ENCODE measurements around the gene IKZF1. TPM values are rescaled to one million over a fixed set of nuclear protein-coding genes. Genes with fewer than 3 reads are reported as not detected.

The IKZF1 gene
- total and polyA plus RNA-seq, 8 donors = 0.70 to 8.1 (median 1.4) TPM

- FAIRE-seq (no peak), ATAC-seq (peak in 2 of 4 donors; percentile 22 to 24), DNase-seq (no peak)
- Histone ChIP-seq H3K27me3 (no peaks in the 10 kb centered on the region), H3K4me3 (no peak overlapping the region), H3K36me3 (no peaks in the 10 kb centered on the region), H3K4me1 (no peaks in the 10 kb centered on the region), H3K27ac (no peak overlapping the region), H3K9me3 (no peaks in the 10 kb centered on the region)
- WGBS, 2 donors = 80 to 83% methylated on average over 17 of the region's 17 CpGs
- intact Hi-C loops (cut with DNase I) = no loop called here
- TF ChIP-seq CTCF (IDR thresholded peaks at IDR 0.05) = no peak
These were observed 105.6 kb downstream of the IKZF1 start for GRCh38 chr7:50409856-50410745.

- Histone ChIP-seq H3K9me3 (no peaks in the 10 kb centered on the region), H3K4me3 (no peak overlapping the region), H3K4me1 (no peaks in the 10 kb centered on the region), H3K36me3 (no peaks in the 10 kb centered on the region), H3K27ac (no peak overlapping the region), H3K27me3 (no peaks in the 10 kb centered on the region)
- TF ChIP-seq CTCF (IDR thresholded peaks at IDR 0.05) = no peak
- 81 to 92% methylated on average over 6 of the region's 6 CpGs for WGBS, 2 donors
- no peak for DNase-seq
- ATAC-seq = no peak
- no peak for FAIRE-seq
- intact Hi-C loops (cut with DNase I) = no loop called here
These were observed 106.8 kb downstream of the IKZF1 start for GRCh38 chr7:50411332-50411731.

- TF ChIP-seq CTCF (IDR thresholded peaks at IDR 0.05) = no peak
- no peaks in the 10 kb centered on the region for H3K9me3 ChIP-seq
- no peak overlapping the region for H3K4me3 ChIP-seq
- ATAC-seq (no peak), FAIRE-seq (no peak), DNase-seq (no peak)
- no peaks in the 10 kb centered on the region for H3K27me3 ChIP-seq
- 46 to 48% methylated on average over 4 of the region's 4 CpGs for WGBS, 2 donors
- H3K36me3 ChIP-seq = no peaks in the 10 kb centered on the region
- H3K4me1 ChIP-seq = no peaks in the 10 kb centered on the region
- intact Hi-C loops (cut with DNase I) = no loop called here
- no peak overlapping the region for H3K27ac ChIP-seq
These were observed 108.5 kb downstream of the IKZF1 start for GRCh38 chr7:50412973-50413372.

GRCh38 chr7:50413561-50413960 is 109.0 kb downstream of the IKZF1 start:
- no peak for TF ChIP-seq CTCF (IDR thresholded peaks at IDR 0.05)
- no peak overlapping the region for H3K27ac ChIP-seq
- WGBS, 2 donors = 78 to 83% methylated on average over 7 of the region's 7 CpGs
- no peaks in the 10 kb centered on the region for H3K27me3 ChIP-seq
- H3K9me3 ChIP-seq = no peaks in the 10 kb centered on the region
- intact Hi-C loops (cut with DNase I) = no loop called here
- no peak for DNase-seq
- no peak overlapping the region for H3K4me3 ChIP-seq
- FAIRE-seq = no peak
- H3K36me3 ChIP-seq = no peaks in the 10 kb centered on the region
- H3K4me1 ChIP-seq = no peaks in the 10 kb centered on the region
- no peak for ATAC-seq

GRCh38 chr7:50415844-50416364 is 111.4 kb downstream of the IKZF1 start:
- ATAC-seq (no peak), FAIRE-seq (no peak), DNase-seq (no peak)
- no peaks in the 10 kb centered on the region for H3K27me3 ChIP-seq
- no peak for TF ChIP-seq CTCF (IDR thresholded peaks at IDR 0.05)
- H3K4me1 ChIP-seq = no peaks in the 10 kb centered on the region
- intact Hi-C loops (cut with DNase I) = loop anchor here in 1 of 3 donors (5.0 kb wide), 1 partner anchor 209 kb away; no protein-coding TSS in a partner anchor
- no peak overlapping the region for H3K27ac ChIP-seq
- 64 to 71% methylated on average over 6 of the region's 6 CpGs for WGBS, 2 donors
- H3K4me3 ChIP-seq = no peak overlapping the region
- H3K36me3 ChIP-seq = no peaks in the 10 kb centered on the region
- H3K9me3 ChIP-seq = no peaks in the 10 kb centered on the region
